H9 (cell line): ENCODE results near the gene MYLK4. TPM values are rescaled to one million over a fixed set of nuclear protein-coding genes. Genes with fewer than 3 reads are reported as not detected.

Experiments
- DNase-seq: peaks from one replicate; pipeline ENCODE4 v3.0.0-alpha.2; 2017
- H2AFZ ChIP-seq: one replicate; pipeline ENCODE4 v1.6.1; 2013; ENCODE audit warnings: mild to moderate bottlenecking, low read length, control low read depth, moderate library complexity
- H2AK5ac ChIP-seq: 2 replicates; pipeline ENCODE4 v1.6.1; 2013; ENCODE audit warnings: low read length, control low read depth, mixed read lengths; ENCODE audit not compliant: insufficient read length
- H2BK120ac ChIP-seq: one replicate; pipeline ENCODE4 v1.6.1; 2013; ENCODE audit warnings: low read depth, mild to moderate bottlenecking, low read length, control low read depth, inconsistent platforms; ENCODE audit not compliant: poor library complexity, severe bottlenecking
- H2BK12ac ChIP-seq: 2 replicates; pipeline ENCODE4 v1.6.1; 2013; ENCODE audit warnings: low read length, control low read depth, mixed read lengths, low read depth; ENCODE audit not compliant: insufficient read length
- H2BK15ac ChIP-seq: 2 replicates; pipeline ENCODE4 v1.6.1; 2013; ENCODE audit warnings: low read depth, low read length, control low read depth
- H2BK20ac ChIP-seq: one replicate; pipeline ENCODE4 v1.6.1; 2013; ENCODE audit warnings: low read depth, mild to moderate bottlenecking, low read length, control low read depth, inconsistent platforms; ENCODE audit not compliant: poor library complexity, severe bottlenecking
- H2BK5ac ChIP-seq: 2 replicates; pipeline ENCODE4 v1.6.1; 2013; ENCODE audit warnings: low read length, control low read depth, mixed read lengths; ENCODE audit not compliant: insufficient read length
- H3K14ac ChIP-seq: 2 replicates; pipeline ENCODE4 v1.6.1; 2013; ENCODE audit warnings: low read length, control low read depth; ENCODE audit not compliant: insufficient read depth
- H3K18ac ChIP-seq: 2 replicates; pipeline ENCODE4 v1.6.1; 2013; ENCODE audit warnings: low read depth, mild to moderate bottlenecking, mixed read lengths, low read length, control low read depth; ENCODE audit not compliant: insufficient read length
- H3K23ac ChIP-seq: 2 replicates; pipeline ENCODE4 v1.6.1; 2013; ENCODE audit warnings: low read length, control low read depth, mixed read lengths, low read depth; ENCODE audit not compliant: insufficient read length
- H3K23me2 ChIP-seq: 2 replicates; pipeline ENCODE4 v1.6.1; 2013; ENCODE audit warnings: low read depth, mild to moderate bottlenecking, mixed read lengths, low read length, control low read depth; ENCODE audit not compliant: insufficient read length, poor library complexity, severe bottlenecking
- H3K27ac ChIP-seq: 2 replicates; pipeline ENCODE4 v1.5.1; 2013; ENCODE audit warnings: low read length, control low read depth, mixed read lengths, low read depth; ENCODE audit not compliant: insufficient read length
- H3K27me3 ChIP-seq: 2 replicates; pipeline ENCODE4 v1.6.1; 2013; ENCODE audit warnings: low read length, control low read depth, inconsistent platforms; ENCODE audit not compliant: insufficient read depth
- H3K4ac ChIP-seq: 2 replicates; pipeline ENCODE4 v1.6.1; 2013; ENCODE audit warnings: low read depth, mild to moderate bottlenecking, control low read depth, inconsistent platforms, low read length, moderate library complexity
- H3K4me1 ChIP-seq: 2 replicates; pipeline ENCODE4 v1.6.1; 2013; ENCODE audit warnings: low read length, control low read depth, inconsistent platforms; ENCODE audit not compliant: insufficient read depth
- H3K4me2 ChIP-seq: 2 replicates; pipeline ENCODE4 v1.6.1; 2013; ENCODE audit warnings: low read length, control low read depth, mixed read lengths; ENCODE audit not compliant: insufficient read length, insufficient read depth
- H3K56ac ChIP-seq: 2 replicates; pipeline ENCODE4 v1.6.1; 2013; ENCODE audit warnings: low read depth, mild to moderate bottlenecking, mixed read lengths, low read length, control low read depth; ENCODE audit not compliant: insufficient read length
- H3K79me1 ChIP-seq: 2 replicates; pipeline ENCODE4 v1.6.1; 2013; ENCODE audit warnings: low read depth, mild to moderate bottlenecking, moderate library complexity, low read length, control low read depth, inconsistent platforms; ENCODE audit not compliant: insufficient read depth, poor library complexity, severe bottlenecking
- H3K79me2 ChIP-seq: 2 replicates; pipeline ENCODE4 v1.6.1; 2013; ENCODE audit warnings: low read length, control low read depth, inconsistent platforms; ENCODE audit not compliant: insufficient read depth
- H3K9ac ChIP-seq: 2 replicates; pipeline ENCODE4 v1.6.1; 2013; ENCODE audit warnings: low read length, control low read depth, mixed read lengths; ENCODE audit not compliant: insufficient read length; ENCODE audit errors: extremely low read depth
- H3K9me3 ChIP-seq: one replicate; pipeline ENCODE4 v1.6.1; 2013; ENCODE audit warnings: low read depth, low read length, inconsistent platforms; ENCODE audit not compliant: control insufficient read depth
- H3T11ph ChIP-seq: one replicate; pipeline ENCODE4 v1.6.1; 2013; ENCODE audit warnings: mild to moderate bottlenecking, low read length, control low read depth, inconsistent platforms
- H4K20me1 ChIP-seq: one replicate; pipeline ENCODE4 v1.6.1; 2013; ENCODE audit not compliant: control insufficient read depth, insufficient read length, insufficient read depth
- H4K5ac ChIP-seq: 2 replicates; pipeline ENCODE4 v1.6.1; 2013; ENCODE audit warnings: low read depth, mild to moderate bottlenecking, mixed read lengths, low read length, control low read depth; ENCODE audit not compliant: insufficient read length
- H4K8ac ChIP-seq: replicated peaks from 2 replicates; pipeline ENCODE4 v1.6.1; 2013; ENCODE audit warnings: low read length, control low read depth, mixed read lengths, low read depth; ENCODE audit not compliant: insufficient read length
- H4K91ac ChIP-seq: 2 replicates; pipeline ENCODE4 v1.6.1; 2013; ENCODE audit warnings: low read depth, mild to moderate bottlenecking, moderate library complexity, mixed read lengths, low read length, control low read depth; ENCODE audit not compliant: insufficient read length
- H3K27ac Mint-ChIP-seq, 3 experiments: 2 replicates in 2 of 3; 3 replicates in 1 of 3; pipeline ENCODE4 v1.8.0; 2020 to 2021; ENCODE audit warnings: mixed read lengths in 3 of 3, mild to moderate bottlenecking in 1 of 3, moderate library complexity in 1 of 3
- H3K27me3 Mint-ChIP-seq: 2 replicates; pipeline ENCODE4 v1.8.0; 2021; ENCODE audit warnings: low read depth, mild to moderate bottlenecking, moderate library complexity, mixed read lengths
- H3K36me3 Mint-ChIP-seq, 3 experiments: 2 replicates in 2 of 3; 3 replicates in 1 of 3; pipeline ENCODE4 v1.8.0; 2020 to 2021; ENCODE audit warnings: low read depth in 3 of 3, mixed read lengths in 3 of 3; ENCODE audit not compliant: insufficient read depth in 1 of 3
- H3K4me1 Mint-ChIP-seq, 2 experiments: 2 replicates each; pipeline ENCODE4 v1.8.0; 2020; ENCODE audit warnings: mixed read lengths in 2 of 2
- H3K4me3 Mint-ChIP-seq, 2 experiments: 2 replicates in 1 of 2; 3 replicates in 1 of 2; pipeline ENCODE4 v1.8.0; 2020 to 2021; ENCODE audit warnings: mild to moderate bottlenecking in 2 of 2, mixed read lengths in 2 of 2, moderate library complexity in 1 of 2
- H3K9me3 Mint-ChIP-seq, 2 experiments: 2 replicates in 1 of 2; 3 replicates in 1 of 2; pipeline ENCODE4 v1.8.0; 2020; ENCODE audit warnings: mild to moderate bottlenecking in 2 of 2, mixed read lengths in 2 of 2, moderate library complexity in 1 of 2
- WGBS: extraction: QIAGEN DNeasy Blood & Tissue Kit; methylation state at CpG from one replicate; pipeline ENCODE4 v1.1.7; 2013; ENCODE audit warnings: missing lambda C conversion rate, low lambda C conversion rate, mixed read lengths; ENCODE audit not compliant: insufficient read length; ENCODE audit errors: extremely low coverage; 5-methylcytosine and 5-hydroxymethylcytosine counted together
- total RNA-seq: library from RNA; stranded (reverse); gene quantifications from 2 replicates; pipeline ENCODE4 v1.2.1, GENCODE V29; 2021
- TF ChIP-seq, protein P1 (sequence below): fragments of 200-600 bp; sonication (generic); conservative IDR thresholded peaks from 3 replicates; pipeline ENCODE4 v1.8.0; 2021; ENCODE audit warnings: antibody characterized with exemption, mild to moderate bottlenecking

The MYLK4 gene
- total RNA-seq, 1 experiment from 2014 or later, result 0.28 TPM

DNA sequence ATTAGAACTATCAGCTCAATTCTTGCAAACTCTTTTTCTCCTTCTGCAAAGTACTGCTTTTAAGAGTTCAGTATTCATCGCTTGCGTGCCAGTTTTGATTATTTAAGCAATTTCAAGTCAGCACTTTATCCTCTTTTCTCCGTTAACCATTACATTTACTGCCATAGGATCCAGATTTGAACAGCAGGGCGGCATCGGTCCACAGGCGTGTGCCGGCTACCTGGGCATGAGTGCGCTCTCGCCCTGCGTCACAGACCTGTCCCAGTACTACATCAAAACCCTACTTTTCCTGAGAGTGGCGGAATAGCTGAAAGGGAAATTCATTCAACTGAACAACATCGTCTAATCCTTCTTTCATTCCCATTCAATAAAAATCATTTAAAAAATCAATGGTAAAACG lies 53.4 kb downstream of the MYLK4 start:
- H3K23ac ChIP-seq, result no peak overlapping the region
- H2AFZ ChIP-seq, result no peak overlapping the region
- no peaks in the 10 kb centered on the region for H3K79me2 ChIP-seq
- no peak overlapping the region for H3K27ac ChIP-seq
- no peak overlapping the region for H2BK5ac ChIP-seq
- H3K4me1 ChIP-seq, result no peaks in the 10 kb centered on the region
- WGBS, result no CpG with 5 or more reads among the region's 13 CpGs
- no peak overlapping the region for H3K4ac ChIP-seq
- H3K18ac ChIP-seq, result no peak overlapping the region
- no peaks in the 10 kb centered on the region for H3K23me2 ChIP-seq
- H4K91ac ChIP-seq, result no peak overlapping the region
- H3K4me3 Mint-ChIP-seq, result no peak overlapping the region
- H3K14ac ChIP-seq, result no peak overlapping the region
- no peak overlapping the region for H2BK15ac ChIP-seq
- no peak overlapping the region for H2BK20ac ChIP-seq
- H3K27me3 Mint-ChIP-seq, result no peaks in the 10 kb centered on the region; the same call in 1 of the 2 replicates
- H3K9ac ChIP-seq, result no peak overlapping the region
- no peaks in the 10 kb centered on the region for H3K9me3 Mint-ChIP-seq
- no peak overlapping the region for H3K4me2 ChIP-seq
- H4K20me1 ChIP-seq, result no peaks in the 10 kb centered on the region
- no peak overlapping the region for H2BK12ac ChIP-seq
- H3K27ac Mint-ChIP-seq, result no peak overlapping the region; a peak in 1 of 7 replicates
- no peaks in the 10 kb centered on the region for H3K79me1 ChIP-seq
- no peaks in the 10 kb centered on the region for H3K27me3 ChIP-seq
- peaks cover 3 to 5% of the 10 kb centered on the region in 2 experiments; a peak in 1 of 4 replicates for H3K4me1 Mint-ChIP-seq
- no peak for DNase-seq
- no peaks in the 10 kb centered on the region for H3K36me3 Mint-ChIP-seq
- no peak overlapping the region for H4K8ac ChIP-seq
- no peak overlapping the region for H2AK5ac ChIP-seq
- H4K5ac ChIP-seq, result no peak overlapping the region
- no peak overlapping the region for H3K56ac ChIP-seq
- H2BK120ac ChIP-seq, result no peak overlapping the region
- H3K9me3 ChIP-seq, result no peaks in the 10 kb centered on the region
- H3T11ph ChIP-seq, result no peak overlapping the region
- TF ChIP-seq, protein P1, sequence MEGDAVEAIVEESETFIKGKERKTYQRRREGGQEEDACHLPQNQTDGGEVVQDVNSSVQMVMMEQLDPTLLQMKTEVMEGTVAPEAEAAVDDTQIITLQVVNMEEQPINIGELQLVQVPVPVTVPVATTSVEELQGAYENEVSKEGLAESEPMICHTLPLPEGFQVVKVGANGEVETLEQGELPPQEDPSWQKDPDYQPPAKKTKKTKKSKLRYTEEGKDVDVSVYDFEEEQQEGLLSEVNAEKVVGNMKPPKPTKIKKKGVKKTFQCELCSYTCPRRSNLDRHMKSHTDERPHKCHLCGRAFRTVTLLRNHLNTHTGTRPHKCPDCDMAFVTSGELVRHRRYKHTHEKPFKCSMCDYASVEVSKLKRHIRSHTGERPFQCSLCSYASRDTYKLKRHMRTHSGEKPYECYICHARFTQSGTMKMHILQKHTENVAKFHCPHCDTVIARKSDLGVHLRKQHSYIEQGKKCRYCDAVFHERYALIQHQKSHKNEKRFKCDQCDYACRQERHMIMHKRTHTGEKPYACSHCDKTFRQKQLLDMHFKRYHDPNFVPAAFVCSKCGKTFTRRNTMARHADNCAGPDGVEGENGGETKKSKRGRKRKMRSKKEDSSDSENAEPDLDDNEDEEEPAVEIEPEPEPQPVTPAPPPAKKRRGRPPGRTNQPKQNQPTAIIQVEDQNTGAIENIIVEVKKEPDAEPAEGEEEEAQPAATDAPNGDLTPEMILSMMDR, result peak; percentile 42; the same call in 2 of the 3 replicates
